Left ventricle myocardium superior (tissue), 1 donor: ENCODE results near the gene ADORA2B. TPM values are rescaled to one million over a fixed set of nuclear protein-coding genes. Genes with fewer than 3 reads are reported as not detected.

Experiments used
- ATAC-seq: fragments of 200-7000 bp; cut with Tn5 transposase; one replicate; pipeline ENCODE4 v1.9.1; 2020; ENCODE audit warnings: mild to moderate bottlenecking, moderate library complexity
- DNase-seq: peaks from one replicate; pipeline ENCODE4 v3.0.0-alpha.2; 2020
- intact Hi-C: fragments of 100-400 bp; cut with micrococcal nuclease; formaldehyde crosslinking; loops from one replicate; pipeline ENCODE4 v1.11.0; 2022
- total RNA-seq: library from RNA; stranded (reverse); fragmentation: NEBNext Ultra II Directional; extraction: Animal tissue kit (Norgen Biotek cat#: 25700); gene quantifications from one replicate; pipeline ENCODE4 v1.2.1, GENCODE V29; 2021
- donor health status: DM: no; HTN: yes; CAD: no; lungs with severe emphysema.

The ADORA2B gene
- total RNA-seq, 1 donor from 2014 or later, result 0.57 TPM

GRCh38 chr17:16007439-16007838 lies 62.5 kb downstream of the ADORA2B start:
- no peak for ATAC-seq
- intact Hi-C loops, result no loop called here
- DNase-seq, result no peak

- intact Hi-C loops, result no loop called here
- DNase-seq (no peak), ATAC-seq (peak; percentile 62)
Measured at GRCh38 chr17:16013943-16014407, 69.0 kb downstream of the ADORA2B start.

GRCh38 chr17:16019347-16019746 lies 74.4 kb downstream of the ADORA2B start:
- intact Hi-C loops, result no loop called here
- ATAC-seq, result peak; percentile 57
- no peak for DNase-seq

DNA sequence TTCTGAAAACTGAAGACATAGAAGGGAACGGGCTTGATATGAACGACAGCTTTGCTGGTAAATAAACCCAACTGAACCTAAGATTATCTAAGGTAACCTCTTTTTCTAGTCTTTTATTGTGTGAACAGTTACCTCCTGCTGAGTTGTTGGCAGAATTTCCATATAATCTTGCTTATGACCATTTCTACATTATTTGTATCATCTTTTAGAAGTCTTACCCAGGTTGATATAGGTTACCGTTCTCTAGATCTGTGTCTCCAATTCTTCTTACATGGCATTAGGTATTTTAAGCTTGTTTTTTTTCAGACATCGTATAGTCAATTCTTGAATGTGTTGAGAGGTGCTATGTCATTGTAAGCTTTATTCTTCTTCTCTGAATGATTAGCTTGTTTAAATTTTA lies 79.0 kb downstream of the ADORA2B start:
- ATAC-seq (no peak), DNase-seq (no peak)
- intact Hi-C loops, result no loop called here

DNA sequence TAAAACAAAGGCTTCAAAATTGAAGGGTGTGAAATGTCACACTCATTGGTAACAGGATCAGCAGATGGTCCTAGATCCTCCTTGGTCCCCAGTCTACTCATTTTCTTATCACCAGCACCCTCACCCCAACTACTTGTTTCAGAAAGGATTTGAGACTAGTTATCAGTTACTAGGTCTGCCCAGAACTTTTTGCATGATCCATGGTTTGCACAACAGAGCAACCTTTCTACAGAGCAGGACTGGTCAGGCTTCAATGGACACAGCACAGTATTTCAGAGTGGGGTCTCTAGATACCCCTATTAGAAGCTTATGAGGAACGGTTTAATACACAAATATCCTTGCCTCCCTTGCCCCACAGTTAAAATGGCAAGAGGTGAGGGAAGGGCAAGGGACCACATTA lies 80.3 kb downstream of the ADORA2B start:
- no peak for ATAC-seq
- intact Hi-C loops, result no loop called here
- no peak for DNase-seq

Other genes starting within 250 kb of the ADORA2B start
- 12.5 TPM for gene ZNF286A, start 245.4 kb upstream of the ADORA2B start, total RNA-seq
- gene TBC1D26, start 212.8 kb upstream of the ADORA2B start, total RNA-seq, result not detected
- gene ZSWIM7, start 54.6 kb downstream of the ADORA2B start, total RNA-seq, result 19.5 TPM
- gene TTC19, start 54.7 kb downstream of the ADORA2B start, total RNA-seq, result 25.1 TPM